ENCODE data around the gene HTD2. TPM values are rescaled to one million over a fixed set of nuclear protein-coding genes. Genes with fewer than 3 reads are reported as not detected.

HTD2 gene
- total RNA-seq, 6 donors from 2014 or later: 7.1 to 14.7 (median 9.0) TPM; not detected in 1

DNA sequence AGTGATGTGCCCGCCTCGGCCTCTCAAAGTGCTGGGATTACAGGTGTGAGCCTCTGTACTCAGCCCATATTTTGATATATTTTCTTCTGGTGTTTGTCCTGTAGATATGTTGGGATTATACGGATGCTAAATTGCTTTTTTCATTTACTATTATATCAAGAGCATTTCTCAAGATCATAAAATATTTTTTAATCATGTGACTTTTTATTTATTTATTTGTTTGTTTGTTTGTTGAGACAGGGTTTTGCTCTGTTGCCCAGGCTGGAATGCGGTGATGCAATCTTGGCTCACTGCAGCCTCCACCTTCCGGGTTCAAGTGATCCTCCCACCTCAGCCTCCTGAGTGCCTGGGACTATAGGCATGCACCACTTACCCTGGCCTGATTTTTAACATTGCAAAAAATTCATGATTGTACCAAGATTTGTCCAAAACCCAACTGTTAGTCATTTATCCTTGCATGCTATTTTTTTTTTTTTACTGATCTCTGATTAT is 23.6 kb downstream of the HTD2 start:
- no peak for DNase-seq
- no peak overlapping the region for H3K27ac ChIP-seq

DNA sequence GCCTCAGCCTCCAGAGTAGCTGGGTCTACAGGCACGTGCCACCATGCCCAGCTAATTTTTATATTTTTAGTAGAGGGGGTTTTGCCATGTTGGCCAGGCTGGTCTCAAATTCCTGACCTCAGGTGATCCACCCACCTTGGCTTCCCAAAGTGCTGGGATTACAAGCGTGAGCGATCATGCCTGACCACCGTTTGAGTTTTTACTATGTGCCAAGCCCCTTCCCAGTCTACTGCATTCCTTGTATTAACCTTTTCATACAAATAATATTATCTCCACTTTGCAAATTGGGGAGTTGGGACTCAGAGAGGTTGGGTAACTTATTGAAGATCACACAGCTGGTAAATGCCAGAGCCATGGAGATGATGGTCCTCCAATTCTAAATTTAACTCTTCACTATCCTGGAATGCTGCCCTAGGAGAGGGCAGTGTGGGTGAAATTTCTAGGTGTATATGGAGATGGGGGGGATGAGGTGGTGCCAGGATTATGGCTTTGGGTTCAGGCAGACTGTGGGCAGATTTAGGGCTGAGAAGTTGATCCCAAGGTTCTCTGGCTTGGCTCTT is 25.4 kb downstream of the HTD2 start:
- Histone ChIP-seq H3K27me3 (no peaks in the 10 kb centered on the region), H3K4me1 (peaks cover 25 to 33% (median 27%) of the 10 kb centered on the region in 4 donors), H3K36me3 (no peaks in the 10 kb centered on the region), H3K4me3 (no peak overlapping the region), H3K27ac (no peak overlapping the region), H3K9me3 (no peaks in the 10 kb centered on the region)
- no peak for DNase-seq
- WGBS, 2 donors: 73 to 84% methylated on average over 4 of the region's 4 CpGs
- no peak for ATAC-seq (ENCODE audit: low FRiP score in 2 of 2)
- no peak for TF ChIP-seq POLR2A (IDR thresholded peaks at IDR 0.05)
- TF ChIP-seq CTCF (IDR thresholded peaks at IDR 0.05): no peak
- no peak for TF ChIP-seq POLR2AphosphoS5 (IDR thresholded peaks at IDR 0.05)
- TF ChIP-seq EP300 (IDR thresholded peaks at IDR 0.05): no peak

More for the DNA sequence above, 23.6 kb downstream of the HTD2 start:
- no peaks in the 10 kb centered on the region for H3K27me3 ChIP-seq
- TF ChIP-seq CTCF (IDR thresholded peaks at IDR 0.05) (no peak), POLR2AphosphoS5 (IDR thresholded peaks at IDR 0.05) (no peak), POLR2A (IDR thresholded peaks at IDR 0.05) (no peak), EP300 (IDR thresholded peaks at IDR 0.05) (no peak)
- WGBS, 2 donors: 91 to 98% methylated on average over 5 of the region's 5 CpGs
- ATAC-seq (ENCODE audit: low FRiP score in 2 of 2): no peak
- H3K4me1 ChIP-seq: peaks cover 18 to 29% (median 24%) of the 10 kb centered on the region in 4 donors
- no peak overlapping the region for H3K4me3 ChIP-seq
- no peaks in the 10 kb centered on the region for H3K36me3 ChIP-seq
- no peaks in the 10 kb centered on the region for H3K9me3 ChIP-seq

- Histone ChIP-seq H3K4me3 (peak within 1 kb of the TSS; percentile 53 to 97 (median 94)), H3K36me3 (no peaks in the 10 kb centered on the region), H3K27ac (peak within 1 kb of the TSS; percentile 57 to 89 (median 80)), H3K9me3 (no peaks in the 10 kb centered on the region), H3K4me1 (peaks cover 26 to 39% (median 28%) of the 10 kb centered on the region in 4 donors), H3K27me3 (no peaks in the 10 kb centered on the region)
- TF ChIP-seq POLR2A (IDR thresholded peaks at IDR 0.05): peak in 1 of 4 donors; percentile 74
- TF ChIP-seq EP300 (IDR thresholded peaks at IDR 0.05): no peak
- peak in 5 of 6 experiments; percentile 20 to 65 (median 54) for TF ChIP-seq CTCF (IDR thresholded peaks at IDR 0.05)
- peak in 1 of 2 donors; percentile 62 for TF ChIP-seq POLR2AphosphoS5 (IDR thresholded peaks at IDR 0.05)
- DNase-seq (peak; percentile 85 to 98), ATAC-seq (ENCODE audit: low FRiP score in 2 of 2) (peak; percentile 87 to 95)
- WGBS, 2 donors: 1% methylated on average over 30 of the region's 79 CpGs; no CpG with 5 or more reads in 1 of the 2 donors
Observed at GRCh38 chr3:58332575-58333188, 26.4 kb downstream of the HTD2 start, which contains the start of gene PXK. TSS of gene PXK (plus strand) at chr3:58332892. CDS start at chr3:58332989, 97 bp downstream.

GRCh38 chr3:58333206-58334012 is 27.1 kb downstream of the HTD2 start:
- WGBS, 2 donors: 0% methylated on average over 8 to 30 of the region's 37 CpGs
- H3K4me1 ChIP-seq: peaks cover 26 to 39% (median 28%) of the 10 kb centered on the region in 4 donors

GRCh38 chr3:58334013-58334321 is 27.6 kb downstream of the HTD2 start:
- H3K27ac ChIP-seq: peak overlapping the region; percentile 52 to 89 (median 80)
- 23 to 24% methylated on average over 4 of the region's 4 CpGs for WGBS, 2 donors

More at GRCh38 chr3:58333206-58334012, 27.1 kb downstream of the HTD2 start:
- Histone ChIP-seq H3K4me3 (peak overlapping the region; percentile 53 to 97 (median 94)), H3K9me3 (no peaks in the 10 kb centered on the region), H3K27me3 (no peaks in the 10 kb centered on the region), H3K36me3 (no peaks in the 10 kb centered on the region), H3K27ac (peak overlapping the region; percentile 57 to 89 (median 80))
- TF ChIP-seq POLR2A (IDR thresholded peaks at IDR 0.05): no peak
- peak in 1 of 2 donors; percentile 3 for ATAC-seq (ENCODE audit: low FRiP score in 2 of 2)
- DNase-seq: peak; percentile 45 to 80

More at GRCh38 chr3:58334013-58334321, 27.6 kb downstream of the HTD2 start:
- H3K36me3 ChIP-seq: no peaks in the 10 kb centered on the region
- H3K4me3 ChIP-seq: peak overlapping the region; percentile 53 to 97 (median 94)
- no peaks in the 10 kb centered on the region for H3K9me3 ChIP-seq
- H3K4me1 ChIP-seq: peaks cover 26 to 39% (median 28%) of the 10 kb centered on the region in 4 donors
- no peaks in the 10 kb centered on the region for H3K27me3 ChIP-seq
- no peak for ATAC-seq (ENCODE audit: low FRiP score in 2 of 2)
- TF ChIP-seq POLR2A (IDR thresholded peaks at IDR 0.05): no peak
- TF ChIP-seq POLR2AphosphoS5 (IDR thresholded peaks at IDR 0.05): no peak
- no peak for TF ChIP-seq CTCF (IDR thresholded peaks at IDR 0.05)
- TF ChIP-seq EP300 (IDR thresholded peaks at IDR 0.05): no peak
- no peak for DNase-seq
